Activated CD4-positive, alpha-beta T cell treated with anti-CD3 and anti-CD28 coated beads, Interleukin-2, amount 10 ng/mL, durations not matched to agents 7 days and 5 days (primary cell): ENCODE results near the gene AXIN2. TPM values are rescaled to one million over a fixed set of nuclear protein-coding genes. Genes with fewer than 3 reads are reported as not detected.

Experiments
- CTCF ChIA-PET: fragments of 350-600 bp; sonication (Branson Sonifier 250); formaldehyde crosslinking; loops from one replicate; lab custom pipeline; 2021; ENCODE audit warnings: antibody characterized with exemption; lab: Charles Lee
- POLR2A ChIA-PET: fragments of 350-600 bp; sonication (Branson Sonifier 250); formaldehyde crosslinking; loops from one replicate; lab custom pipeline; 2021; ENCODE audit warnings: antibody characterized with exemption; lab: Charles Lee
- DNase-seq: peaks from one replicate; pipeline ENCODE4 v3.0.0-alpha.2; 2020
- H3K27ac Mint-ChIP-seq: one replicate; pipeline ENCODE4 v1.8.0; 2021; ENCODE audit warnings: mild to moderate bottlenecking, moderate library complexity, mixed read lengths
- H3K27me3 Mint-ChIP-seq: one replicate; pipeline ENCODE4 v1.8.0; 2021; ENCODE audit warnings: mixed read lengths
- H3K36me3 Mint-ChIP-seq: one replicate; pipeline ENCODE4 v1.8.0; 2021; ENCODE audit warnings: low read depth, mixed read lengths
- H3K4me1 Mint-ChIP-seq: one replicate; pipeline ENCODE4 v1.8.0; 2021; ENCODE audit warnings: mixed read lengths
- H3K4me3 Mint-ChIP-seq: one replicate; pipeline ENCODE4 v1.8.0; 2021; ENCODE audit warnings: mild to moderate bottlenecking, moderate library complexity, mixed read lengths
- H3K9me3 Mint-ChIP-seq: one replicate; pipeline ENCODE4 v1.8.0; 2021; ENCODE audit warnings: mixed read lengths
- total RNA-seq, 2 experiments: library from RNA; stranded (reverse); gene quantifications; one replicate each; pipeline ENCODE4 v1.2.3, GENCODE V29; 2021

AXIN2 gene
- total RNA-seq, 2 experiments from 2014 or later: 12.7 to 13.4 TPM

- Mint-ChIP-seq H3K27me3 (no peaks in the 10 kb centered on the region), H3K4me3 (no peak overlapping the region), H3K4me1 (peaks cover 24% of the 10 kb centered on the region), H3K27ac (no peak overlapping the region), H3K9me3 (no peaks in the 10 kb centered on the region), H3K36me3 (no peaks in the 10 kb centered on the region)
- ChIA-PET POLR2A (no interaction called here), CTCF (interaction anchor here (0.6 kb wide), 1 partner anchor 12 kb away, joined by 3 read pairs; no protein-coding TSS in a partner anchor)
- DNase-seq: no peak
These were observed 30.9 kb upstream of the AXIN2 start for GRCh38 chr17:65592125-65592965.

GRCh38 chr17:65589321-65589720 lies 27.9 kb upstream of the AXIN2 start:
- Mint-ChIP-seq H3K36me3 (no peaks in the 10 kb centered on the region), H3K27me3 (no peaks in the 10 kb centered on the region), H3K27ac (no peak overlapping the region), H3K4me1 (peaks cover 23% of the 10 kb centered on the region), H3K9me3 (peaks cover 3% of the 10 kb centered on the region), H3K4me3 (no peak overlapping the region)
- CTCF ChIA-PET: no interaction called here
- POLR2A ChIA-PET: no interaction called here
- no peak for DNase-seq

- Mint-ChIP-seq H3K36me3 (no peaks in the 10 kb centered on the region), H3K4me3 (no peak overlapping the region), H3K9me3 (peaks cover 3% of the 10 kb centered on the region), H3K27me3 (no peaks in the 10 kb centered on the region), H3K27ac (no peak overlapping the region), H3K4me1 (peaks cover 18% of the 10 kb centered on the region)
- POLR2A ChIA-PET: no interaction called here
- DNase-seq: no peak
- CTCF ChIA-PET: interaction anchor here (0.9 kb wide), 1 partner anchor 17 kb away, joined by 3 read pairs; no protein-coding TSS in a partner anchor
These were observed 26.8 kb upstream of the AXIN2 start for GRCh38 chr17:65588181-65588808.

GRCh38 chr17:65587534-65588180 lies 26.2 kb upstream of the AXIN2 start:
- Mint-ChIP-seq H3K4me1 (peaks cover 14% of the 10 kb centered on the region), H3K27ac (no peak overlapping the region), H3K4me3 (no peak overlapping the region), H3K36me3 (no peaks in the 10 kb centered on the region), H3K27me3 (no peaks in the 10 kb centered on the region), H3K9me3 (peaks cover 3% of the 10 kb centered on the region)
- ChIA-PET CTCF (interaction anchor here (0.9 kb wide), 1 partner anchor 17 kb away, joined by 3 read pairs; no protein-coding TSS in a partner anchor), POLR2A (no interaction called here)
- no peak for DNase-seq

GRCh38 chr17:65586899-65587298 lies 25.5 kb upstream of the AXIN2 start:
- ChIA-PET POLR2A (no interaction called here), CTCF (interaction anchor here (0.7 to 1.1 kb wide), 2 partner anchors 21 to 620 kb away, joined by 3 to 4 read pairs; no protein-coding TSS in a partner anchor)
- peaks cover 3% of the 10 kb centered on the region for H3K9me3 Mint-ChIP-seq
- no peaks in the 10 kb centered on the region for H3K27me3 Mint-ChIP-seq
- no peak for DNase-seq
- no peaks in the 10 kb centered on the region for H3K36me3 Mint-ChIP-seq
- H3K4me3 Mint-ChIP-seq: no peak overlapping the region
- H3K4me1 Mint-ChIP-seq: peaks cover 14% of the 10 kb centered on the region
- H3K27ac Mint-ChIP-seq: no peak overlapping the region

GRCh38 chr17:65584604-65585521 lies 23.4 kb upstream of the AXIN2 start:
- POLR2A ChIA-PET: no interaction called here
- no peak overlapping the region for H3K27ac Mint-ChIP-seq
- no peak for DNase-seq
- CTCF ChIA-PET: no interaction called here
- H3K9me3 Mint-ChIP-seq: peaks cover 3% of the 10 kb centered on the region
- no peaks in the 10 kb centered on the region for H3K27me3 Mint-ChIP-seq
- H3K4me1 Mint-ChIP-seq: peaks cover 14% of the 10 kb centered on the region
- H3K4me3 Mint-ChIP-seq: no peak overlapping the region
- no peaks in the 10 kb centered on the region for H3K36me3 Mint-ChIP-seq

GRCh38 chr17:65583921-65584603 lies 22.6 kb upstream of the AXIN2 start:
- peaks cover 3% of the 10 kb centered on the region for H3K9me3 Mint-ChIP-seq
- DNase-seq: no peak
- H3K27ac Mint-ChIP-seq: no peak overlapping the region
- POLR2A ChIA-PET: no interaction called here
- peaks cover 14% of the 10 kb centered on the region for H3K4me1 Mint-ChIP-seq
- H3K4me3 Mint-ChIP-seq: no peak overlapping the region
- no peaks in the 10 kb centered on the region for H3K36me3 Mint-ChIP-seq
- CTCF ChIA-PET: no interaction called here
- H3K27me3 Mint-ChIP-seq: no peaks in the 10 kb centered on the region

GRCh38 chr17:65576939-65577338 lies 15.5 kb upstream of the AXIN2 start:
- CTCF ChIA-PET: no interaction called here
- Mint-ChIP-seq H3K27ac (no peak overlapping the region), H3K9me3 (no peaks in the 10 kb centered on the region), H3K4me3 (no peak overlapping the region), H3K36me3 (no peaks in the 10 kb centered on the region), H3K4me1 (no peaks in the 10 kb centered on the region), H3K27me3 (no peaks in the 10 kb centered on the region)
- DNase-seq: no peak
- POLR2A ChIA-PET: no interaction called here

GRCh38 chr17:65573282-65573602 lies 11.8 kb upstream of the AXIN2 start:
- H3K27me3 Mint-ChIP-seq: no peaks in the 10 kb centered on the region
- no peaks in the 10 kb centered on the region for H3K9me3 Mint-ChIP-seq
- no peak overlapping the region for H3K27ac Mint-ChIP-seq
- H3K4me1 Mint-ChIP-seq: no peaks in the 10 kb centered on the region
- POLR2A ChIA-PET: no interaction called here
- H3K4me3 Mint-ChIP-seq: no peak overlapping the region
- no peak for DNase-seq
- CTCF ChIA-PET: no interaction called here
- no peaks in the 10 kb centered on the region for H3K36me3 Mint-ChIP-seq

- Mint-ChIP-seq H3K27me3 (no peaks in the 10 kb centered on the region), H3K27ac (no peak overlapping the region), H3K4me3 (no peak overlapping the region), H3K36me3 (no peaks in the 10 kb centered on the region), H3K4me1 (no peaks in the 10 kb centered on the region), H3K9me3 (no peaks in the 10 kb centered on the region)
- POLR2A ChIA-PET: no interaction called here
- DNase-seq: no peak
- CTCF ChIA-PET: no interaction called here
These were observed 11.3 kb upstream of the AXIN2 start for GRCh38 chr17:65572581-65573281.

- no peak for DNase-seq
- Mint-ChIP-seq H3K36me3 (no peaks in the 10 kb centered on the region), H3K27me3 (no peaks in the 10 kb centered on the region), H3K4me3 (no peak overlapping the region), H3K9me3 (no peaks in the 10 kb centered on the region), H3K4me1 (no peaks in the 10 kb centered on the region), H3K27ac (no peak overlapping the region)
- ChIA-PET POLR2A (no interaction called here), CTCF (no interaction called here)
These were observed 10.7 kb upstream of the AXIN2 start for GRCh38 chr17:65572186-65572580.
